Hepatocyte (in vitro differentiated cells): Measurements from ENCODE around the gene TNFRSF21. TPM values are rescaled to one million over a fixed set of nuclear protein-coding genes. Genes with fewer than 3 reads are reported as not detected.

ENCODE experiments used
- DNase-seq: peaks from one replicate; pipeline ENCODE4 v3.0.0-alpha.2; 2016; ENCODE audit warnings: low spot score
- H2AFZ ChIP-seq: fragments of 200-600 bp; sonication (generic); 2 replicates; pipeline ENCODE4 v1.6.0; 2016; ENCODE audit warnings: antibody characterized with exemption, mild to moderate bottlenecking
- H3K27ac ChIP-seq: fragments of 200-600 bp; sonication (generic); 2 replicates; pipeline ENCODE4 v1.5.1; 2016; ENCODE audit warnings: mild to moderate bottlenecking
- H3K27me3 ChIP-seq: fragments of 200-600 bp; sonication (generic); 2 replicates; pipeline ENCODE4 v1.6.1; 2016
- H3K36me3 ChIP-seq: fragments of 200-600 bp; sonication (generic); replicated peaks from 2 replicates; pipeline ENCODE4 v1.5.1; 2016; ENCODE audit warnings: low read depth; ENCODE audit not compliant: insufficient read depth
- H3K4me1 ChIP-seq: fragments of 200-600 bp; sonication (generic); 2 replicates; pipeline ENCODE4 v1.5.1; 2016; ENCODE audit warnings: mild to moderate bottlenecking, moderate library complexity; ENCODE audit not compliant: insufficient read depth
- H3K4me2 ChIP-seq: fragments of 200-600 bp; sonication (generic); 2 replicates; pipeline ENCODE4 v1.6.0; 2016
- H3K4me3 ChIP-seq: fragments of 200-600 bp; sonication (generic); 2 replicates; pipeline ENCODE4 v1.5.1; 2016; ENCODE audit warnings: mild to moderate bottlenecking
- H3K79me2 ChIP-seq: fragments of 200-600 bp; sonication (generic); 2 replicates; pipeline ENCODE4 v1.6.0; 2017; ENCODE audit warnings: mild to moderate bottlenecking
- H3K9me2 ChIP-seq: fragments of 200-600 bp; sonication (generic); replicated peaks from 2 replicates; pipeline ENCODE4 v1.6.0; 2017; ENCODE audit warnings: mild to moderate bottlenecking; ENCODE audit not compliant: insufficient read depth
- H3K9me3 ChIP-seq: fragments of 200-600 bp; sonication (generic); 2 replicates; pipeline ENCODE4 v1.5.1; 2016; ENCODE audit warnings: low read depth, mild to moderate bottlenecking
- H4K20me1 ChIP-seq: fragments of 200-600 bp; sonication (generic); 2 replicates; pipeline ENCODE4 v1.6.0; 2016; ENCODE audit warnings: mild to moderate bottlenecking; ENCODE audit not compliant: insufficient read depth, poor library complexity, severe bottlenecking
- CTCF ChIP-seq: fragments of 200-600 bp; sonication (generic); IDR thresholded peaks from 2 replicates; pipeline ENCODE4 v1.5.1; 2016; ENCODE audit warnings: antibody characterized with exemption, mild to moderate bottlenecking; ENCODE audit not compliant: poor library complexity
- EZH2 ChIP-seq: fragments of 200-600 bp; sonication (generic); IDR thresholded peaks from 2 replicates; pipeline ENCODE4 v1.6.1; 2016; ENCODE audit warnings: antibody characterized with exemption, mild to moderate bottlenecking, borderline replicate concordance
- EZH2phosphoT487 ChIP-seq: fragments of 200-600 bp; sonication (generic); IDR thresholded peaks from one replicate; pipeline ENCODE4 v1.6.1; 2018; ENCODE audit warnings: antibody characterized with exemption, mild to moderate bottlenecking, low read depth, moderate library complexity; ENCODE audit not compliant: unreplicated experiment, severe bottlenecking
- WGBS: methylation state at CpG from one replicate; pipeline ENCODE4 v1.1.6; 2016; ENCODE audit warnings: low lambda C conversion rate; ENCODE audit errors: missing lambda C conversion rate; 5-methylcytosine and 5-hydroxymethylcytosine counted together
- polyA plus RNA-seq: library from polyadenylated mRNA; unstranded; fragments of >200 nt; fragmentation: Nextera tagmentation; extraction: Ambion mirVana; gene quantifications from 2 replicates; pipeline ENCODE4 v1.2.1, GENCODE V29; 2016
- total RNA-seq: library from RNA; depleted of rRNA; stranded (reverse); fragments of >200 nt; gene quantifications from 2 replicates; pipeline ENCODE4 v1.2.3, GENCODE V29; 2014

TNFRSF21 gene
- total and polyA plus RNA-seq, 2 experiments from 2014 or later, result 52.1 to 104 TPM

- no peaks in the 10 kb centered on the region for H3K9me2 ChIP-seq
- peaks cover 11% of the 10 kb centered on the region for H3K4me1 ChIP-seq
- DNase-seq, result no peak
- no peaks in the 10 kb centered on the region for H3K27me3 ChIP-seq
- no peak overlapping the region for H3K27ac ChIP-seq
- H3K4me2 ChIP-seq, result no peak overlapping the region
- no peaks in the 10 kb centered on the region for H3K79me2 ChIP-seq
- no peaks in the 10 kb centered on the region for H4K20me1 ChIP-seq
- H3K4me3 ChIP-seq, result no peak overlapping the region
- TF ChIP-seq EZH2phosphoT487 (no peak), CTCF (no peak), EZH2 (no peak)
- WGBS, result 66% methylated on average over 4 of the region's 4 CpGs
- H3K36me3 ChIP-seq, result no peaks in the 10 kb centered on the region
- no peak overlapping the region for H2AFZ ChIP-seq
- H3K9me3 ChIP-seq, result no peaks in the 10 kb centered on the region
These were observed 11.9 kb upstream of the TNFRSF21 start for GRCh38 chr6:47321577-47321976.

GRCh38 chr6:47319867-47320266 is 10.2 kb upstream of the TNFRSF21 start:
- TF ChIP-seq EZH2, result no peak
- no peak for TF ChIP-seq EZH2phosphoT487
- no peak for TF ChIP-seq CTCF
- Histone ChIP-seq H3K4me3 (no peak overlapping the region), H2AFZ (no peak overlapping the region), H3K27me3 (no peaks in the 10 kb centered on the region), H3K27ac (no peak overlapping the region), H3K9me2 (no peaks in the 10 kb centered on the region), H4K20me1 (no peaks in the 10 kb centered on the region), H3K4me2 (no peak overlapping the region), H3K9me3 (no peaks in the 10 kb centered on the region), H3K79me2 (no peaks in the 10 kb centered on the region), H3K4me1 (peaks cover 11% of the 10 kb centered on the region), H3K36me3 (no peaks in the 10 kb centered on the region)
- 37% methylated on average over 4 of the region's 4 CpGs for WGBS
- no peak for DNase-seq

GRCh38 chr6:47319382-47319781 is 9.7 kb upstream of the TNFRSF21 start:
- whole genome bisulfite sequencing, result 87% methylated on average over 3 of the region's 3 CpGs

More at GRCh38 chr6:47319382-47319781, 9.7 kb upstream of the TNFRSF21 start:
- DNase-seq, result no peak
- Histone ChIP-seq H4K20me1 (no peaks in the 10 kb centered on the region), H3K27ac (peak overlapping the region; percentile 6), H2AFZ (no peak overlapping the region), H3K36me3 (no peaks in the 10 kb centered on the region), H3K4me3 (no peak overlapping the region), H3K4me1 (peaks cover 11% of the 10 kb centered on the region), H3K27me3 (no peaks in the 10 kb centered on the region), H3K4me2 (no peak overlapping the region), H3K79me2 (no peaks in the 10 kb centered on the region), H3K9me3 (no peaks in the 10 kb centered on the region), H3K9me2 (no peaks in the 10 kb centered on the region)
- no peak for TF ChIP-seq EZH2phosphoT487
- TF ChIP-seq CTCF, result no peak
- no peak for TF ChIP-seq EZH2
